GOT3 (cell line): ENCODE data around the gene ACTL6B.
"Not testable (repeated sequence)": the region's sequence is repeated elsewhere in the genome, so short reads cannot be mapped to it uniquely, and the experiment has no call there.

Source experiments
- DNase-seq: peaks from one replicate; lab custom pipeline; 2025; ENCODE audit warnings: mixed read lengths; lab: John Stamatoyannopoulos, UW

ACTL6B gene

DNA sequence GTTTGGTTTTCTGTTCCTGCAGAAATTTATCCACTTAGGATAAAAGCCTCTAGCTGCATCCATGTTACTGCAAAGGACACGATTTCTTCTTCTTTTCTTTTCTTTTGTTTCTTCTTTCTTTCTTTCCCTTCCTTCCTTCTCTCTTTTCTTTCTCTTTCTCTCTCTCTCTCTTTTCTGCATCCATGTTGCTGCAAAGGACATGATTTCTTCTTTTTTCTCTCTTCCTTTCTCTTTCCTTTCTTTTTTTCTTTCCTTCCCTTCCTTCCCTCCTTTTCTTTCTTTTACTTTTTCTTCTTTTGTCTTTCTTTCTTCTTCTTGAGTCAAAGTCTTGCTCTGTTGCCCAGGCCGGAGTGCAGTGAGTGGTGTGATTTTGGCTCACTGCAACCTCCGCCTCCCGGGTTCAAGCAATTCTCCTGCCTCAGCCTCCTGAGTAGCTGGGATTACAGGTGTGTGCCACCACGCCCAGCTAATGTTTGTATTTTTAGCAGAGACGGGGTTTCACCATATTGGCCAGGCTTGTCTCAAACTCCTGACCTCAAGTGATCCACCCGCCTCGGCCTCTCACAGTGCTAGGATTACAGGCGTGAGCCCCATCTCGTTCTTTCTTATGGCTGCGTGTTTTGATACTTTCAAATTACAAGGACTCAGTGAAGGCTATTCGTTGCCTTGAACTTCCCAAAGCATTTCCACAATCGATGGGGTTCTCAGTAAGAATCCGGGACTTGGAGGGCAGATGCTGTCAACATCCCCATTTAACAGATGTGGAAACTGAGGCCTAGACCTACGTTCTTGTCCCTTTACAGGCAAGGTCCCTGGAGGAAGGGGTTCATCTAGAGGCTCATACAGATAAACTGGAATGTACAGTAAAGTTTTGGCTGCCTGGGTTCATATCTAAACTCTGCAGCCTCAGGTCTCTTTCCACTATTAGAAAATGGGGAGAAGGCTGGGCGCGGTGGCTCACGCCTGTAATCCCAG, 15.4 kb upstream of the ACTL6B start:
- no peak for DNase-seq

GRCh38 chr7:100670074-100670473, 13.8 kb upstream of the ACTL6B start:
- DNase-seq: no peak

GRCh38 chr7:100669106-100669505, 12.9 kb upstream of the ACTL6B start:
- DNase-seq: not testable (repeated sequence)

- no peak for DNase-seq
Measured at GRCh38 chr7:100668069-100668449, 11.8 kb upstream of the ACTL6B start.

DNA sequence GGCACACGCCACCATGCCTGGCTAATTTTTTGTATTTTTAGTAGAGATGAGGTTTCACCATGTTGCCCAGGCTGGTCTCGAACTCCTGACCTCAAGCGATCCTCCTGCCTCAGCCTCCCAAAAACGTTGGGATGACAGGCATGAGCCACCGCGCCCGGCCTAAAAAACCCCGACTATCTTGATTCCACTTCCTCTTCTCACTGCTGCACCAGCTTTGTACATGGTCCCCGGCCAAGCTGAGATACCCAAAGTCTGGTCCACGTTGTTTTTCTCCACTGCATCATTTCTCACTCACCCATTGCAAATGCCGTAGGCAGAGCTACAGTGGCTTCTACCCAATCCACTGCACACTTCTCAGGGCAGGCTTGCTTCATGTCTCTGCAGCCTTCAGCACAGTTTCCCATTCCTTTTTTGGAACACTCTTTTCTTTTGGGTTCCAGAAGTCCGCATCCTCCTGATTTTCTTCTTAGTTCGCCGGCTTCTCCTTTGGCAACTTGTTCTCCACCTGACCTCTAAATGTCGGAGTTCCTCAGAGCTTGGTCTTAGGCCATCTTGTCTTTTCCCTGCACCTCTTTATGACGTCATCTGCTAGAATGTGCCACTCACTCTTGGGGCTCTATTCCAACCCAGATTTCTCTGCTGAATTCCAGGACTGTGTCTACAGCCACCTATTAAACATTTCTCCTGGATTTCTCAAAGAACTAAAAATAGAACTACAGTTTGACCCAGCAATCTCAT, 11.3 kb upstream of the ACTL6B start:
- DNase-seq: no peak

DNA sequence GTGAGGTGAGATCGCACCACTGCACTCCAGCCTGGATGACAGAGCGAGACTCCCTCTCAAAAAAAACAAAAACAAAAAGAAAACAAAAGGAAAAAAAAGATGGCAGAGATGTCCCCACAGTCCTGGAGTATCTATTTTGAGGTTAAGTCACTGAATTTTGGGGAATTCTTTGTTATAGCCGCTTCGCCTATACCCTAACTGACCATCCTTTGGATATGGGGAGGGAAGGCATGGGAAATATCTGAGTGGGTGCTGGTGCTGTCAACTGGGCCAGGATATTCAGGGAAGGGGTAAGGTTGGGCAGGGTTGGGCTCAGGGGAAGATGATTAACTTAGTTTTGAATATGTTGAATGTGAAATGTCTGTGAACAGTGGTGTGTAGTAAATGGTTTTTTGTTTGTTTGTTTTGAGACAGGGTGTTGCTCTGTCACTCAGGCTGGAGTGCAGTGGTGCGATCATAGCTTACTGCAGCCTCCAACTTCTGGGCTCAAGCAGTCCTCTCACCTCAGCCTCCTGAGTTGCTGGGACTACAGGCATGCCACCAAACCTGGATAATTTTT, 9.0 kb upstream of the ACTL6B start:
- DNase-seq: no peak

GRCh38 chr7:100662194-100662776, 6.0 kb upstream of the ACTL6B start:
- DNase-seq: not testable (repeated sequence)

DNA sequence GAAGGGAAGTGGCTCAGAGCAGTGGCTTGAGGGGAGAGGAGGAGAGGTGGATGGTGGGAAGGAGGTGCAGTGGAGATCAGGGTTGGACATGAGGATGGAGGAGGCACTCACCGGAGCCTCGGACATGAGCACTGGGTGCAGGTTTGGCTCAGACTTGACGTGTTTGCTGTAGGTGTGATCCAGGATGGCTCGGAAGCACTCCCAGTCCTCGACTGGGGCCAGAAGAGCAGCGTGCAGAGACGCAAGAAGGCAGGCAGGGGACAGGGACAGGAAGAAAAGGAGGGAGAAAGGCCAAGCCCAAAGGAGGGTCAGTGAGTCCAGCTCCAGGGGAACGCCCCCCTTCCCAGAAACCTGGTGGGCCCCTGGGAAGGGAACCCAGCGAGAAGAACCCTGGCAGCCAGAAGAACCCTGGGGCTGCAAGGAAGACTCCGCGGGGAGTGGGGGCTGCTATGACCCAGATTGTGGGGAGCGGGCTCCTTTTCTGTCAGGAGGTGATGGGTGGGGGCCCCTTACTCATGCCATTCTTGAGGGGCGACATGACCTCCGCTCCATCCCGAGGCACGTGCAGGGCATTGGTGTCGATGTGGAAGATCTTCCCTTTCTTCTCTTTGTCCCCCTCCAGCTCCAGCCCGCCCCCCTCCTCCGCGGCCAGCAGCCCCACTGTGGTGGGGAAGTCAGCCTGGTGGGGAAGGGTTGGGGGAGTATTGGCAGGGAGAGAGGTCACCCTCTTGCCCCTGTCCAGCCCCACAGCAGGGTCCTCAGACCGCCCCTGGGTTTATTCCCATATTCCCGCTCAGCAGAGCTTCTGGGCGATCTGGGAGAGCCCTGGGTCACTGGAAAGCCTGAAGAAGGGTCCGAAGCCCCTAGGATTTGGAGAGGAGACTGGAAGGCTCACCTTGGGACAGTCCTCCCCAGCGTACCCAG, 1.1 kb downstream of the ACTL6B start:
- no peak for DNase-seq

DNA sequence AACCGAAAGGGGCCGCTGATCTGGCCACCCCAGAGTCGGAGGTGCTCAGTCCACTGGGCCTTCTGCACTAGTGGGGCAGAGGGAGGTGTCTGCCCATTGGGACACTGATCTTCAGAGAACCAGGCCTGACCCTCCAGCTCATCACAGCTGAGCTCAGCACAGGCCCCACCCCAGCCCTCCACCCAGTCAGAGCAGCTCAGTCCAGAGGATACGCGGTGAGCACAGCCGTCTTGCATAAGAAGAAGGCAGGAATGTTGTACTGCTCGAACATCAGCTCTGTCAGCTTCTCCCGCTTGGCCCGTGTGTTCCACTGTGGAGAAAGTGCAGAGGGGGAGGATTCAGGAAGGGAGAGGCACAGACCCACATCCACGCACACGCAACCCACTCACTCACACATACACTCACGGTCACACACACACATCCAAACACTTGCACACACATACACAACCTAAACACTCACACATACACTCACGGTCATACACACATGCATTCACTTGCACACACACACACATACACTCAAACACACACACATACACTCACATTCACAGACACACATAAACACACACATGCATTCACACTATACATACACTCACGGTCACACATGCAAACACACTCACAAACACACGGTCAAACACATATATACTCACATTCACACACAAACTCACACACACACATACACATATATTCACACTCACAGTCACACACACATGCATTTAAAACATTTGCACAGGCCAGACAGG, 6.3 kb downstream of the ACTL6B start:
- no peak for DNase-seq

- DNase-seq: no peak
Measured at GRCh38 chr7:100642534-100642907, 13.7 kb downstream of the ACTL6B start.

DNA sequence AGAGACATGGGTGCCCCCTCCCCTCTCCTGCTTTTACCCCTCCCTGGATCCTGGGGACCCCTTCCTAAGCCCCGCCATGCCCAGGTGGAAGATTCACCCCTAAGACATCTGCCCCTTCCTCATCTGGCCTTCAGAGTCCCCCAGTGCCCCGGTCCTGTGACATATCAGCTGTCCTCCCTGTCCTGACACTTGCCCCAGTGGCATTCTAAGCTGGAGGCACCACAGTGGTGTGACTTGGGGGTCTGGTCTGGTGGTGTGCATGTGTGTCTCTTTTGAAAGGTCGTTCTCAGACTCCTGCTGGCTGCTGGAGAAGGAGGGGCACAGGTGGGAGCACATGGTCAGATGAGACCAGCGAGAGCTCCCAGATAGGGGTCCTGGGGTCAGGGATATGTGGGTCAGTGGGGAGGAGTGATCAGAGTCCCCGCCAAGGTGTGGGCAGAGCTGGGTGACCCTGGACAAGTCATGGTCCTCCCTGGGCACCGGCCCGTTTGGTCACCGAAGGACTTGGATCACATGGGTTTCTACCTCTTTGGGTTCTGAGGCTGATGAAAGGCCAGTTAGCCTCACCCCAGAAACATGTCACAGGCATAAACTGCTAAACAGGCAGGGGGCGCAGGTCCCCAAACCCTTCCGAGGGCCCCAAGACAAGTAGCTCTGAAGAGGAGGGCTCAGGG, 14.3 kb downstream of the ACTL6B start:
- no peak for DNase-seq

GRCh38 chr7:100641463-100641859, 14.8 kb downstream of the ACTL6B start, which contains the start of gene TFR2:
TSS of gene TFR2 (minus strand) at chr7:100641552. CDS start at chr7:100641509, 43 bp downstream.
- DNase-seq: no peak

DNA sequence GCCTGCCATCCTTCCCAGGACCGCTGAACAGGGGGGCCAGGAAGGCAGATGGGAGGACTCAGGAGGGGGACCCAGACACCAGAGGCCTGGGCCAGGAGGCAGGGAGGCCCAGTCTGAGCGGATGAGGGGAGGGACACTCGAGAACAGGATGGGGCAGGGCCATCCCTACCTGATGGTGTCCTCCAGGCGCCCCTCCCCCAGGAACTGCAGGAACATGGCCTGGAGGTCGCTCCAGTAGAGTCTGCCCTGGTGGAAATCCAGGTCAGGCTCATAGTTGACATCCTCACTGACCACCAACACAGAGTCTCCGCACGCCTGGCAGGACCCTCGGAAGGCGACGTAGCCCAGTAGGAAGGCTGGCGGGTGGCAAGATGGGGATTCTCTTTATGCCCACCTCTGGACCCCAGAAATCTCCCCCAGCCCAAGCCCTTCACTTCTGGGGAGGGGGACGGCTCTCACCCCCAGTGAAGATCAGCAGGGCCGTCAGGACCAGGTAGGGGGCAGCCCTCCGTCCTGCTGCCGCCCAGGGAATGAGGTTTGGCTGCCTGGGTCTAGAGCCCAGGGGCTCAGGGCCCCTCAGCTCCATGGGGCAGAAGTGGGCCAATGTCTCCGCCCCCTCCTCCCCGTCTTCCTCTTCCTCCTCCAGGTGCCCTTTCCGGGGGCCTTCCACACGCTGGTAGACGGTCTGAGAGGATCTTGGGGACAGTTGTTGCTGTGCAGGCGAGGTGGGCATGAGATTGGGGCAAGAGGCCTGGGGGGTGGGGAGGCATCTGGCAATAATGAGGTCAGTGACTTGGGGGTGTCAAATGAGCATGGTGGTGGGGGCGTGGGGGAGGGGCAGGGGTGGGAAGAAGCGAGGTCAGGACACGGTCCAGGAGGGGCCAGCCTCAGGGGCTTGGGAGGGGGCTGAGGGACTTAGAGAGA, 15.5 kb downstream of the ACTL6B start:
- no peak for DNase-seq

GRCh38 chr7:100639995-100640516, 16.2 kb downstream of the ACTL6B start:
- DNase-seq: no peak

DNA sequence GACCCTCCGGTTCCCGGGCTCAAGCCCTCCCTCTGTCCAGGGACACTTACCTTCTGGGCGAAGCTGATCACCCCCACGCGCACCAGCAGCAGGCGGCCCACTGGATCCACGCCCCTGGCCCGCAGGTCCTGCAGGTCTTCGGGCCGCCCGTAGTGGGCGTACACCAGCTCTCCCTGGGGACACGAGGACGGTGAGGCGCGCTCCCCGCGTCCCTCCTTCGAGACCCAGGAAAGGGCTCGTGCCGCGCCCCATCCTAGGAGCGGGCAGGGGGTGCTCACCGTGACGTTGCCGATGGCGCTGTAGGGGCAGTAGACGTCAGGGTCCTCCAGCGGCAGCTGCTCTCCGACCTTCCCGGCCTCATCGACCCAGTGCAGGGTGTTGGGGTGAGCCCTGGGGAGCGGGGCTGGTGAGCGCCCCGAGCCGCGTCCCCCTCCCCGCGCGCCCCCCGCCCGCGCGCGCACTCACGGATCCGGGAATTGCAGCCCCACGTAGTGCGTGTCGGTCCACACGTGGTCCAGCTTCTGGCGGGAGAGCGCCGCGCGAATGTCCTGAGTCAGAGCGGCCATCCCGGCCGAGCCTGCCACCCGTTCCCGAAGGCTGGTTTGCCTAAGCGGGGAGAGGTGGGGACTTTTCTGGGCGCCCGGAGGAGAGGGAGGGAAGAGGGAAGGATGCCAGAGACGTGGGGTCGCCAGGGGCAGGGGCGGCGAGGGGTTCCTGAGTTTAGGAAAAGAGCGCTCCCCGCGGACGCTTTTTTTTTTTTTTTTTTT, 23.1 kb downstream of the ACTL6B start:
- DNase-seq: no peak

GRCh38 chr7:100630066-100630465, 26.2 kb downstream of the ACTL6B start:
- DNase-seq: no peak

- DNase-seq: no peak
Measured at GRCh38 chr7:100629117-100629716, 27.0 kb downstream of the ACTL6B start.

DNA sequence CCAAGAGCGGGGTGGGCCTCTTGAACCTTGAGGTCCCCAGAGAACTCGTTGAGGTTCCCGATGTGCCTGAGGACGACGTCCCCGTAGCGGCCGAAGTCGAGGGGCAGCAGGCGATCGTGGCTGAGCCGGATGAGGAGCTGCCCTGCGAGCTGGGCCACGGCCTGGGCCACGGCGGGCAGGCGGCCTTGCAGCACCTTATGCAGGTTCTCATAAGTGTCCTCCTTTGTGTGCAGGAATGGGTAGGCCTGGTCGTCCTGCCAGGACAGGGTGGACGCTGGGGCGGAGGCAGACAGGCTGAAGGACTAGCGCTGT, 29.1 kb downstream of the ACTL6B start:
- DNase-seq: no peak
